GM23248 (cell line): ENCODE measurements around the gene SCAPER.
A peak's percentile ranks its signal among the peaks of the same experiment; 100 is the strongest.

ENCODE experiments used
- EZH2 ChIP-seq: fragments of 200-600 bp; sonication (generic); IDR thresholded peaks from 2 replicates; pipeline ENCODE4 v1.6.1; 2018; ENCODE audit warnings: antibody characterized with exemption, mild to moderate bottlenecking; ENCODE audit not compliant: insufficient read depth, poor library complexity, severe bottlenecking
- EZH2phosphoT487 ChIP-seq: fragments of 200-600 bp; sonication (generic); IDR thresholded peaks from 2 replicates; pipeline ENCODE4 v1.6.1; 2018; ENCODE audit warnings: antibody characterized with exemption, moderate library complexity, mild to moderate bottlenecking, low read depth; ENCODE audit not compliant: insufficient read depth

GRCh38 chr15:76339305-76340197, 565.6 kb downstream of the SCAPER start:
- TF ChIP-seq EZH2phosphoT487 (no peak), EZH2 (peak; percentile 8)
